NOMO-1 (cell line): ENCODE data around the gene CLDN3.
A peak's percentile ranks its signal among the peaks of the same experiment; 100 is the strongest.
"Not testable (repeated sequence)": the region's sequence is repeated elsewhere in the genome, so short reads cannot be mapped to it uniquely, and the experiment has no call there.

Experiments
- DNase-seq, 2 experiments: peaks; one replicate each; lab custom pipeline; 2025; ENCODE audit not compliant: unreplicated experiment in 2 of 2; lab: John Stamatoyannopoulos, UW

The CLDN3 gene

GRCh38 chr7:73738220-73738611, 31.9 kb downstream of the CLDN3 start:
- peak; percentile 80 to 86 for DNase-seq

GRCh38 chr7:73737491-73738219, 32.4 kb downstream of the CLDN3 start:
- no peak for DNase-seq

GRCh38 chr7:73736885-73737284, 33.2 kb downstream of the CLDN3 start:
- no peak for DNase-seq

GRCh38 chr7:73735528-73735905, 34.6 kb downstream of the CLDN3 start:
- DNase-seq, result no peak

GRCh38 chr7:73734619-73735527, 35.2 kb downstream of the CLDN3 start:
- peak; percentile 99 to 100 for DNase-seq

GRCh38 chr7:73732397-73732796, 37.7 kb downstream of the CLDN3 start:
- no peak for DNase-seq

GRCh38 chr7:73730485-73730884, 39.6 kb downstream of the CLDN3 start:
- DNase-seq, result no peak

- DNase-seq, result no peak
Observed at GRCh38 chr7:73728551-73728950, 41.5 kb downstream of the CLDN3 start.

- DNase-seq, result peak in 1 of 2 experiments; percentile 34
Observed at GRCh38 chr7:73727952-73728351, 42.1 kb downstream of the CLDN3 start.

GRCh38 chr7:73726083-73726466, 44.0 kb downstream of the CLDN3 start:
- DNase-seq, result no peak

GRCh38 chr7:73723813-73724212, 46.3 kb downstream of the CLDN3 start:
- no peak for DNase-seq

- DNase-seq, result no peak
Observed at GRCh38 chr7:73722785-73723184, 47.3 kb downstream of the CLDN3 start.

- peak in 1 of 2 experiments; percentile 46 for DNase-seq
Observed at GRCh38 chr7:73722182-73722581, 47.9 kb downstream of the CLDN3 start.

GRCh38 chr7:73721377-73721817, 48.7 kb downstream of the CLDN3 start:
- no peak for DNase-seq

- DNase-seq, result not testable (repeated sequence)
Observed at GRCh38 chr7:73720443-73720842, 49.6 kb downstream of the CLDN3 start.

- DNase-seq, result no peak
Observed at GRCh38 chr7:73719806-73720169, 50.3 kb downstream of the CLDN3 start.
